Measurements from ENCODE around the gene FCF1.

DNA sequence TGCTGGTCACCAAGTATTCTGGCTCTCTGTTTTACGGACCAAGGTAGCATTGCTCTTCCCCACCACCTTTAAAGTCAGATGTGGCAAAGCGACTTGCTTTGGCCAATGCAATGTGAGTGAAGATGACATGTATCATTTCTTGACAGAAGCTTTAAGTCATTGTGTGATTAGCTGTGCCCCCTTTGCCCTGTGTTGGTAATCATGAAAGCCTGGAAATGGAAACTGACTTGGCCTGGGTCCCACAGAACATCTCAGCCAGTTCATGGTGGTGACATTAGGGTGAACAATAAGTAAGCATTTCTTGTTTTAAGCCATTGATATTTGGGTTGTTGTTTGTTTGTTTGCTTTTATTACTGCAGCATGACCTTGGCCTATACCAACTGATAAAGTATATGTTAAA is 34.3 kb downstream of the FCF1 start:
- TF ChIP-seq, protein P1, sequence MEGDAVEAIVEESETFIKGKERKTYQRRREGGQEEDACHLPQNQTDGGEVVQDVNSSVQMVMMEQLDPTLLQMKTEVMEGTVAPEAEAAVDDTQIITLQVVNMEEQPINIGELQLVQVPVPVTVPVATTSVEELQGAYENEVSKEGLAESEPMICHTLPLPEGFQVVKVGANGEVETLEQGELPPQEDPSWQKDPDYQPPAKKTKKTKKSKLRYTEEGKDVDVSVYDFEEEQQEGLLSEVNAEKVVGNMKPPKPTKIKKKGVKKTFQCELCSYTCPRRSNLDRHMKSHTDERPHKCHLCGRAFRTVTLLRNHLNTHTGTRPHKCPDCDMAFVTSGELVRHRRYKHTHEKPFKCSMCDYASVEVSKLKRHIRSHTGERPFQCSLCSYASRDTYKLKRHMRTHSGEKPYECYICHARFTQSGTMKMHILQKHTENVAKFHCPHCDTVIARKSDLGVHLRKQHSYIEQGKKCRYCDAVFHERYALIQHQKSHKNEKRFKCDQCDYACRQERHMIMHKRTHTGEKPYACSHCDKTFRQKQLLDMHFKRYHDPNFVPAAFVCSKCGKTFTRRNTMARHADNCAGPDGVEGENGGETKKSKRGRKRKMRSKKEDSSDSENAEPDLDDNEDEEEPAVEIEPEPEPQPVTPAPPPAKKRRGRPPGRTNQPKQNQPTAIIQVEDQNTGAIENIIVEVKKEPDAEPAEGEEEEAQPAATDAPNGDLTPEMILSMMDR (conservative IDR thresholded peaks at IDR 0.05; ENCODE audit: low read length): no peak
- TF ChIP-seq EZH2phosphoT487 (IDR thresholded peaks at IDR 0.05; ENCODE audit: borderline replicate concordance, low read depth, low read length): no peak
